Ovary (tissue), 3 donors: ENCODE results near the gene NDE1.

Source experiments
- CTCF ChIP-seq, 3 donors: fragments of 450-650 bp in 2 of 3; fragments of 200-600 bp in 1 of 3; IDR thresholded peaks; one replicate each; pipeline versions ENCODE4 v1.5.1 to v1.8.0; 2016 to 2022; ENCODE audit warnings: antibody characterized with exemption in 3 of 3, mild to moderate bottlenecking in 1 of 3
- EP300 ChIP-seq: sonication (generic); formaldehyde crosslinking; IDR thresholded peaks from one replicate; pipeline ENCODE4 v1.6.1; 2017; ENCODE audit warnings: antibody characterized with exemption
- donor health status: DM: no; HTN: no; CAD: no.

DNA sequence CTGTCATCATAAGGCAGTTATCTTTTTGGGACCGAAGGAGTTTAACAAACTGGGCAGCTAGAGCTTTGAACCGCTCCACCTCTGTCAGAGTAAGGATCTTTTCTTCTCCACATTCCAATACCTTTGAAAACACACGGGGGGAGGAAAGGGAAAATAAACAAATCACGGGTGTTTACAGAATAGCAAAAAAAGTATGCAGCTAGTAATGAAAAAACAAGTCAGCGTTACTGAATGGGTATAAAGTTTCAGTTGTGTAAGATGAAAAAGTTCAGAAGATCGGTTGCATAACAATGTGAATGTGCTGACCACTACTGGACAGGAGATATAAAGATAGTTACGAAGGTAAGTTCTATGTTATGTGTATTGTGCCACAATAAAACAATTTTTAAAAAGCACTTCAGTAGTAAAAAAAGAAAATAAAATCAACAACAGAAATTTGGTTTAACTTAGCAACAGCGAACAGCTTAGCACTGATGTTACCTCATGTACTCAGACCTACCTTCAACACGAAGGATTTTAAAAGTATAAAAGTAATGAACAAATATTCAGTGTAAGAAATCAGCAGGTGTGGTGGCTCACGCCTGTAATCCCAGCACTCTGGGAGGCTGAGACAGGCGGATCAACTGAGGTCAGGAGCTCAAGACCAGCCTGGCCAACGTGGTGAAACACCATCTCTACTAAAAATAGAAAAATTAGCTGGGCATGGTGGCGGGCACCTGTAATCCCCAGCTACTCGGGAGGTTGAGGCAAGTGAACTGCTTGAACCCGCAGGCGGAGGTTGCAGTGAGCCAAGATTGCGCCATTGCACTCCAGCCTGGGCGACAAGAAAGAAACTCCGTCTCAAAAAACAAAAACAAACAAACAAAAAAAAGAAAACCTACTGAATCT lies 41.4 kb upstream of the NDE1 start:
- TF ChIP-seq CTCF (IDR thresholded peaks at IDR 0.05) (no peak), EP300 (no peak)
